ENCODE data around the gene GNS.

The GNS gene

DNA sequence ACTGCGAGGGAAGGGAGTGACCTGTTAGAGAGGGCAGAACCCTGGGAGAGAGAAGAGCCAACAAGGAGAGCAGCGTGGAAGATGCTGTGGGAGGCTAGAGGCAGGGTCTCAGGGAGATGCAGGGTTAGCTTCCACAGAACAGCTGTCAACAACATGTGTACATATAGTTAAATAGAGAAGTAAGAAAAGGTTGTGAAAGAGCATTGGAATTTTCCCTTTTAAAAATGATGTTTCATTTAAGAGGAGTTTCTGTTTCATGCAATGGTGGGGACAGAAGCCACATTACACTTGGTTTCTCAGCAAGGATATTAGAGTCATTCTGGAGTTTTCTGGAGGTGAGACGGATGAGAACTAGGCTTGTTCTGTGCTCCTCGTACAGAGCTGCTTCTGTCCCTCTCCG is 41.4 kb upstream of the GNS start:
- DNase-seq (ENCODE audit: extremely low read depth, low read depth): no peak
- TF ChIP-seq, protein P1, sequence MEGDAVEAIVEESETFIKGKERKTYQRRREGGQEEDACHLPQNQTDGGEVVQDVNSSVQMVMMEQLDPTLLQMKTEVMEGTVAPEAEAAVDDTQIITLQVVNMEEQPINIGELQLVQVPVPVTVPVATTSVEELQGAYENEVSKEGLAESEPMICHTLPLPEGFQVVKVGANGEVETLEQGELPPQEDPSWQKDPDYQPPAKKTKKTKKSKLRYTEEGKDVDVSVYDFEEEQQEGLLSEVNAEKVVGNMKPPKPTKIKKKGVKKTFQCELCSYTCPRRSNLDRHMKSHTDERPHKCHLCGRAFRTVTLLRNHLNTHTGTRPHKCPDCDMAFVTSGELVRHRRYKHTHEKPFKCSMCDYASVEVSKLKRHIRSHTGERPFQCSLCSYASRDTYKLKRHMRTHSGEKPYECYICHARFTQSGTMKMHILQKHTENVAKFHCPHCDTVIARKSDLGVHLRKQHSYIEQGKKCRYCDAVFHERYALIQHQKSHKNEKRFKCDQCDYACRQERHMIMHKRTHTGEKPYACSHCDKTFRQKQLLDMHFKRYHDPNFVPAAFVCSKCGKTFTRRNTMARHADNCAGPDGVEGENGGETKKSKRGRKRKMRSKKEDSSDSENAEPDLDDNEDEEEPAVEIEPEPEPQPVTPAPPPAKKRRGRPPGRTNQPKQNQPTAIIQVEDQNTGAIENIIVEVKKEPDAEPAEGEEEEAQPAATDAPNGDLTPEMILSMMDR (IDR thresholded peaks at IDR 0.05; ENCODE audit: low read depth, low read length): no peak

DNA sequence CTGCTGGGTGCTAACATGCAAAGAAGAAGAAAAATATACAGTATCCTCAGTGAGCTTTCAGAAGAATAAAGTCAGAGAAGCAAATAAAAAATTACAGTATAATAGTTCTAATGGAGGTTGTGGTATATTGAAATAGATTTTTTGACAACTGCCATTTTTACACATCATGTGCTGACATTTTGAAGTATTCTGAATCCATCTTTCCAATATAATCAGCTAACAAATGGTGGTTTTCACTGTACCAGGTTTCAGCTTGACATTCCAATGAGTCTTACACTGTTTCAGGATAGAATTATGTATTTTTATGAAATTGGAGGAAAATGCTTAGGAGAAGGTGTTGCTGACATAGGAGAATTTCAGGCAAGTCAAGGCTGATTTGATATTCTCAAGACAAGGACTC is 39.0 kb upstream of the GNS start:
- TF ChIP-seq, protein P1 (IDR thresholded peaks at IDR 0.05; ENCODE audit: low read depth, low read length): no peak
- DNase-seq (ENCODE audit: extremely low read depth, low read depth): no peak

DNA sequence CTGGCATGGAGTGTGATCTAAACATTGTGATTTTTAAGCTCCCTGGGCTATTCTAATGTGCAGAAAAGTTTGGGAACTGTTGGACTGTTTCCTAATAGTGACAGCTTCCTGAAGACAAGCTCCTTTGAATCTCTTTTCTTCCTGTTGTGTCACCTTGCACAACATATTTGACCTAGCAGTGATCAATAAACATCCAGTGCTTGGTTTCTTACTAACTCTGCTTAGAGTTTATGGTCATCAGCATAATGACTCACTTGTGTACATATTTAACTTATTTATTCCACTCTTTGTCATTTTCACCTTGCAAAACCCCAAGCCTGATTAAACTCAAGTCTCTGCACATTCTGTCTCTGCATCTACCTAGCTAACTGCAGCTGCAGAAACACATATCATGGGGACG is 38.0 kb upstream of the GNS start:
- TF ChIP-seq, protein P1 (IDR thresholded peaks at IDR 0.05; ENCODE audit: low read depth, low read length): no peak
- no peak for DNase-seq (ENCODE audit: extremely low read depth, low read depth)

DNA sequence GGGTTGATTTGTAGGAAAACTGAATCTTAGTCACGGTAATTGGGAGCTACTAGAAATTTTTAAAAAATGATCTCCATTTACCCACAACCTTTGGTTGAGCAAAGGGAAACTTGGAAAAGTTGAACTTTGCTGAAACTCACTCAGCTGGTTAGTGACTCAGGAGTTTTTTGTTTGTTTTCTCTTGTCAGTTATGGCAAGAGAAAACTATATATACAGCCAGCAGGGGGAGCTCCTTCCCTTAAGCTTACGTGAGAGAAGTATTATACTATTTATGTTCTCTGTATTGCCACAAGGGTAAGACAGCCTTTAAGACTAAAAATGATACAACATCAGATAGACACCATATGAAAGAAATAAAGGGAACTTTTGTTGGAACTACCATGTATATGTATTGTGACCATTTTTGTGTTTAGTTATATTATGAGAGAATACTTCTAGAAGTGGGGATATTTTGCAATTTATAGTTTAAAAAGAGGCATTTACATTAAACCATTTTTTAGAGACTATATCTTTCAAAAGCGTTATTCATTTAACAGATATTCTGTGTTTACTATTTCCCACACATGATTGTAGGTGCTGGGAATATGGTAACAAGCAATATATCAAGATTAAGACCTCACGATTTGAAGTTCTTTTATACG is 37.1 kb upstream of the GNS start:
- peak; percentile 75 for DNase-seq (ENCODE audit: extremely low read depth, low read depth)
- TF ChIP-seq, protein P1 (IDR thresholded peaks at IDR 0.05; ENCODE audit: low read depth, low read length): peak; percentile 80

DNA sequence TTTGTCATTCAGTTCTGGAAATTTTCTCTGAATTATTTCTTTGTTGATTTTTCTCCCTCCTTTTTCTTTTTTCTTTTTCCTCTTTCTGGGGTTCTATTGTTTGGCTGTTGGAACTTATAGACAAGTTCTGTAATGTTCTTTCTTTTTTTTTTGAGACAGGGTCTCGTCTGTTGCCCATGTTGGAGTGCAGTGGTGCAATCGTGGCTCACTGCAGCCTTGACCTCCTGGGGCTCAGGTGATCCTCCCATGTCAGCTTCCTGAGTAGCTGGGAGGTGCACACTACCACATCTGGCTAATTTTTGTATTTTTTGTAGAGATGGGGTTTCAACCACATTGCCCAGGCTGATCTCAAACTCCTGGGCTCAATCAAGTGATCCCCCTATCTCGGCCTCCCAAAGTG is 35.1 kb upstream of the GNS start:
- TF ChIP-seq, protein P1 (IDR thresholded peaks at IDR 0.05; ENCODE audit: low read depth, low read length): no peak
- DNase-seq (ENCODE audit: extremely low read depth, low read depth): no peak

DNA sequence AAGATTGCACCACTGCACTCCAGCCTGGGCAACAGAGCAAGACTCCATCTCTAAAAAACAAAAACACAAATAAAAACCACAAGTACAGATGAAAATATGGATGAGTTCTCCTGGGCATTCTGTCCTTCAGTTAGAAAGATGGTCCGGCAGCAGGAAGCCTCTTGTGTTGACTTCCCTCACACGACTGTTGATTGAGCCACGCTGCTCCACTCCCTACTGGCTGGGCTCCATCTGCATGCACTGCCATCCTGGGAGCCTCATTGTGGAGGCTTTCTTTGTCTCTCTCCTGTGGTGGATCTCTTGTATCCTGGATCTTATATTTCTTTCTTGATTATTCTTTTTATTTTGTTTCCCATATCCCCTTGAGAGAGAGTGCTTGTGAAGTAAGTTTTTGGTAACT is 34.4 kb upstream of the GNS start:
- DNase-seq (ENCODE audit: extremely low read depth, low read depth): no peak
- TF ChIP-seq, protein P1 (IDR thresholded peaks at IDR 0.05; ENCODE audit: low read depth, low read length): no peak

DNA sequence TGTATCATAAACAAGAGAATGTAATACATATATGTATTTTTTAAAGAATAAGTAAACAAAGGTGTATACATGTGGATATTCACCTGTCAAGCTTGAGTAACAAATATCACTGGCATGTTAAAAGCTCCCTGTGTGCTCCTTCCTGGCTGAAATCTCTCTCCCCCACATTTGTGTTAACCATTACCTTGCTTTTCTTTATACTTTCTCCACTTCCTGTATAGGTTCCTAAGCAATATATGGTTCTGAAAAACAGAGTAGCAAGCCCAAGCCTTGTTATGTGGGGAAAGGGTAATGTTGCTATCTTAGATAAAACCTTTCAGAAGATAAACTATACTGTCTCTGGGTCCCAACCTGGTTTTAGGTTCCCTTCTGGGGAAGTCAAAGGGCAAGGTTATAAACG is 32.9 kb upstream of the GNS start:
- DNase-seq (ENCODE audit: extremely low read depth, low read depth): no peak
- TF ChIP-seq, protein P1 (IDR thresholded peaks at IDR 0.05; ENCODE audit: low read depth, low read length): no peak

Data from AG09319 (cell line).